Measurements from ENCODE around the gene CHID1.

Gene CHID1

GRCh38 chr11:849104-849824, 61.3 kb downstream of the CHID1 start:
- TF ChIP-seq USF1 (IDR thresholded peaks at IDR 0.05) (no peak), MAX (IDR thresholded peaks at IDR 0.05) (no peak), ZBTB7A (IDR thresholded peaks at IDR 0.05; ENCODE audit: low read depth) (peak; percentile 77)

- TF ChIP-seq TEAD4 (IDR thresholded peaks at IDR 0.05) (no peak), ZBTB7A (IDR thresholded peaks at IDR 0.05; ENCODE audit: low read depth) (no peak), CEBPB (IDR thresholded peaks at IDR 0.05) (no peak), EGR1 (IDR thresholded peaks at IDR 0.05) (no peak), TAF1 (IDR thresholded peaks at IDR 0.05; ENCODE audit: low read depth) (no peak), RAD21 (IDR thresholded peaks at IDR 0.05; ENCODE audit: low read depth) (peak; percentile 86), FOXM1 (IDR thresholded peaks at IDR 0.05; ENCODE audit: borderline replicate concordance, low read depth) (no peak), YY1 (IDR thresholded peaks at IDR 0.05; ENCODE audit: low read depth) (no peak), MAX (IDR thresholded peaks at IDR 0.05) (0 out of 2 replicates have a peak, but pooled peaks have one; percentile 28), TCF12 (IDR thresholded peaks at IDR 0.05; ENCODE audit: low read depth) (no peak), EP300 (IDR thresholded peaks at IDR 0.05; ENCODE audit: borderline replicate concordance) (no peak), USF1 (IDR thresholded peaks at IDR 0.05) (peak; percentile 54; the same call in 1 of the 2 replicates)
Observed at GRCh38 chr11:848380-848931, 62.2 kb downstream of the CHID1 start.

GRCh38 chr11:847876-848275, 62.7 kb downstream of the CHID1 start:
- TF ChIP-seq REST (IDR thresholded peaks at IDR 0.05; ENCODE audit: low read depth) (no peak), TAF1 (IDR thresholded peaks at IDR 0.05; ENCODE audit: low read depth) (no peak), USF1 (IDR thresholded peaks at IDR 0.05) (no peak), CREB1 (IDR thresholded peaks at IDR 0.05; ENCODE audit: low read depth) (no peak), NFIC (IDR thresholded peaks at IDR 0.05) (no peak), ZBTB7A (IDR thresholded peaks at IDR 0.05; ENCODE audit: low read depth) (no peak), MAX (IDR thresholded peaks at IDR 0.05) (no peak), RAD21 (IDR thresholded peaks at IDR 0.05; ENCODE audit: low read depth) (no peak), TCF12 (IDR thresholded peaks at IDR 0.05; ENCODE audit: low read depth) (no peak), EGR1 (IDR thresholded peaks at IDR 0.05) (no peak), CEBPB (IDR thresholded peaks at IDR 0.05) (no peak), FOXM1 (IDR thresholded peaks at IDR 0.05; ENCODE audit: borderline replicate concordance, low read depth) (no peak), EP300 (IDR thresholded peaks at IDR 0.05; ENCODE audit: borderline replicate concordance) (no peak)

- no peak for TF ChIP-seq YY1 (IDR thresholded peaks at IDR 0.05; ENCODE audit: low read depth)
- no peak for TF ChIP-seq TEAD4 (IDR thresholded peaks at IDR 0.05)
- no peak for TF ChIP-seq TAF1 (IDR thresholded peaks at IDR 0.05; ENCODE audit: low read depth)
- TF ChIP-seq REST (IDR thresholded peaks at IDR 0.05; ENCODE audit: low read depth): no peak
- no peak for TF ChIP-seq TCF12 (IDR thresholded peaks at IDR 0.05; ENCODE audit: low read depth)
- no peak for TF ChIP-seq CREB1 (IDR thresholded peaks at IDR 0.05; ENCODE audit: low read depth)
- no peak for TF ChIP-seq RAD21 (IDR thresholded peaks at IDR 0.05; ENCODE audit: low read depth)
- TF ChIP-seq EGR1 (IDR thresholded peaks at IDR 0.05): no peak
- no peak for TF ChIP-seq CEBPB (IDR thresholded peaks at IDR 0.05)
- no peak for TF ChIP-seq NFIC (IDR thresholded peaks at IDR 0.05)
- TF ChIP-seq MAX (IDR thresholded peaks at IDR 0.05): no peak
- no peak for TF ChIP-seq USF1 (IDR thresholded peaks at IDR 0.05)
- no peak for TF ChIP-seq FOXM1 (IDR thresholded peaks at IDR 0.05; ENCODE audit: borderline replicate concordance, low read depth)
- TF ChIP-seq EP300 (IDR thresholded peaks at IDR 0.05; ENCODE audit: borderline replicate concordance): no peak
- TF ChIP-seq ZBTB7A (IDR thresholded peaks at IDR 0.05; ENCODE audit: low read depth): no peak
Observed at GRCh38 chr11:846496-847098, 64.0 kb downstream of the CHID1 start.
